BE2C (cell line): Measurements from ENCODE around the gene CD200.
"Not testable (repeated sequence)": the region's sequence is repeated elsewhere in the genome, so short reads cannot be mapped to it uniquely, and the experiment has no call there.

Source experiments
- DNase-seq: peaks from one replicate; pipeline ENCODE4 v3.0.0-alpha.2; 2020
- H3K27me3 ChIP-seq: fragments of 250-450 bp; sonication (Bioruptor Pico); 2 replicates; pipeline ENCODE4 v1.5.1; 2020; ENCODE audit warnings: mild to moderate bottlenecking
- H3K36me3 ChIP-seq: fragments of 250-450 bp; sonication (Bioruptor Pico); 2 replicates; pipeline ENCODE4 v1.5.1; 2020; ENCODE audit warnings: mild to moderate bottlenecking
- H3K4me1 ChIP-seq: fragments of 250-450 bp; sonication (Bioruptor Pico); 2 replicates; pipeline ENCODE4 v1.5.1; 2020
- H3K4me3 ChIP-seq: 2 replicates; pipeline ENCODE4 v1.5.1; 2011; ENCODE audit warnings: low read depth, low read length
- H3K9me3 ChIP-seq: fragments of 250-450 bp; sonication (Bioruptor Pico); 2 replicates; pipeline ENCODE4 v1.5.1; 2020
- CTCF ChIP-seq: IDR thresholded peaks from 2 replicates; pipeline ENCODE4 v1.5.1; 2012; ENCODE audit warnings: mild to moderate bottlenecking, low read depth, low read length

CD200 gene

GRCh38 chr3:112395181-112395895, 62.4 kb downstream of the CD200 start:
- DNase-seq: no peak
- H3K9me3 ChIP-seq: peaks cover 4% of the 10 kb centered on the region; the same call in 1 of the 2 replicates
- H3K36me3 ChIP-seq: no peaks in the 10 kb centered on the region
- no peak overlapping the region for H3K4me3 ChIP-seq
- H3K4me1 ChIP-seq: no peaks in the 10 kb centered on the region
- TF ChIP-seq CTCF: no peak
- no peaks in the 10 kb centered on the region for H3K27me3 ChIP-seq

GRCh38 chr3:112395896-112396290, 62.9 kb downstream of the CD200 start:
- H3K27me3 ChIP-seq: no peaks in the 10 kb centered on the region
- no peaks in the 10 kb centered on the region for H3K4me1 ChIP-seq
- no peak overlapping the region for H3K4me3 ChIP-seq
- H3K9me3 ChIP-seq: peaks cover 4% of the 10 kb centered on the region; the same call in 1 of the 2 replicates
- H3K36me3 ChIP-seq: no peaks in the 10 kb centered on the region
- no peak for DNase-seq
- no peak for TF ChIP-seq CTCF

GRCh38 chr3:112397556-112397955, 64.6 kb downstream of the CD200 start:
- Histone ChIP-seq H3K4me3 (no peak overlapping the region), H3K9me3 (peaks cover under 1% of the 10 kb centered on the region; the same call in 1 of the 2 replicates), H3K4me1 (no peaks in the 10 kb centered on the region), H3K27me3 (no peaks in the 10 kb centered on the region), H3K36me3 (no peaks in the 10 kb centered on the region)
- no peak for DNase-seq
- TF ChIP-seq CTCF: no peak

GRCh38 chr3:112399064-112399463, 66.1 kb downstream of the CD200 start:
- Histone ChIP-seq H3K27me3 (no peaks in the 10 kb centered on the region), H3K4me3 (no peak overlapping the region), H3K4me1 (no peaks in the 10 kb centered on the region), H3K9me3 (no peaks in the 10 kb centered on the region), H3K36me3 (no peaks in the 10 kb centered on the region)
- no peak for TF ChIP-seq CTCF
- no peak for DNase-seq

- H3K27me3 ChIP-seq, H3K9me3 ChIP-seq, H3K36me3 ChIP-seq, H3K4me1 ChIP-seq, H3K4me3 ChIP-seq, DNase-seq: not testable (repeated sequence)
Measured at GRCh38 chr3:112399554-112399953, 66.6 kb downstream of the CD200 start.

- not testable (repeated sequence) for DNase-seq, H3K4me3 ChIP-seq, H3K4me1 ChIP-seq
Measured at GRCh38 chr3:112400317-112400716, 67.4 kb downstream of the CD200 start.

GRCh38 chr3:112401617-112402016, 68.7 kb downstream of the CD200 start:
- no peaks in the 10 kb centered on the region for H3K36me3 ChIP-seq
- H3K27me3 ChIP-seq: no peaks in the 10 kb centered on the region
- H3K9me3 ChIP-seq: no peaks in the 10 kb centered on the region
- no peak for DNase-seq
- no peak overlapping the region for H3K4me3 ChIP-seq
- no peaks in the 10 kb centered on the region for H3K4me1 ChIP-seq
- no peak for TF ChIP-seq CTCF

More at GRCh38 chr3:112400317-112400716, 67.4 kb downstream of the CD200 start:
- H3K36me3 ChIP-seq, H3K9me3 ChIP-seq, H3K27me3 ChIP-seq: not testable (repeated sequence)
